Thyroid gland (tissue), 4 donors: ENCODE data around the gene STK4. TPM values are rescaled to one million over a fixed set of nuclear protein-coding genes. Genes with fewer than 3 reads are reported as not detected.

Experiments used
- DNase-seq, 2 donors: peaks; one replicate each; pipeline ENCODE4 v3.0.0-alpha.2; 2019
- H3K27ac ChIP-seq, 3 donors: fragments of 200-600 bp; sonication (generic); 1 replicate in 2 of 3; 2 replicates in 1 of 3; pipeline ENCODE4 v1.5.1; 2016 to 2019; ENCODE audit warnings: mild to moderate bottlenecking in 1 of 3, moderate library complexity in 1 of 3
- H3K27me3 ChIP-seq: fragments of 200-600 bp; sonication (generic); one replicate; pipeline ENCODE4 v1.5.1; 2019
- H3K36me3 ChIP-seq, 2 donors: fragments of 200-600 bp; sonication (generic); one replicate each; pipeline ENCODE4 v1.5.1; 2016 to 2019
- H3K4me1 ChIP-seq, 2 donors: fragments of 200-600 bp; sonication (generic); one replicate each; pipeline ENCODE4 v1.5.1; 2017 to 2019
- H3K4me3 ChIP-seq, 3 donors: fragments of 200-600 bp; sonication (generic); replicated peaks in 1 of 3; 1 replicate in 2 of 3; 2 replicates in 1 of 3; pipeline ENCODE4 v1.5.1; 2016; ENCODE audit warnings: mild to moderate bottlenecking in 1 of 3
- H3K9me3 ChIP-seq: fragments of 200-600 bp; sonication (generic); one replicate; pipeline ENCODE4 v1.5.1; 2017
- CTCF ChIP-seq, 6 experiments: fragments of 200-600 bp in 3 of 6; fragments of 450-650 bp in 3 of 6; sonication (generic) in 3 of 6; IDR thresholded peaks; one replicate each; pipeline ENCODE4 v1.5.1; 2016 to 2019; ENCODE audit warnings: antibody characterized with exemption in 6 of 6, mild to moderate bottlenecking in 2 of 6, inconsistent platforms in 1 of 6, moderate library complexity in 1 of 6
- POLR2A ChIP-seq, 2 donors: fragments of 450-650 bp; IDR thresholded peaks; one replicate each; pipeline ENCODE4 v1.6.1; 2017; ENCODE audit warnings: antibody characterized with exemption in 2 of 2, mild to moderate bottlenecking in 2 of 2, moderate library complexity in 1 of 2
- WGBS, 2 donors: methylation state at CpG; one replicate each; pipeline ENCODE4 v1.1.5; 2017; 5-methylcytosine and 5-hydroxymethylcytosine counted together
- intact Hi-C: fragments of 100-400 bp; cut with DNase I; formaldehyde crosslinking; loops from one replicate; pipeline ENCODE4 v1.15.1; 2023
- total RNA-seq, 4 donors: library from RNA; depleted of rRNA; stranded (reverse); fragments of >200 nt; gene quantifications; one replicate each; pipeline ENCODE4 v1.2.3, GENCODE V29; 2016

The STK4 gene
- total RNA-seq, 4 donors from 2014 or later, result 18.8 to 37.2 (median 29.2) TPM

DNA sequence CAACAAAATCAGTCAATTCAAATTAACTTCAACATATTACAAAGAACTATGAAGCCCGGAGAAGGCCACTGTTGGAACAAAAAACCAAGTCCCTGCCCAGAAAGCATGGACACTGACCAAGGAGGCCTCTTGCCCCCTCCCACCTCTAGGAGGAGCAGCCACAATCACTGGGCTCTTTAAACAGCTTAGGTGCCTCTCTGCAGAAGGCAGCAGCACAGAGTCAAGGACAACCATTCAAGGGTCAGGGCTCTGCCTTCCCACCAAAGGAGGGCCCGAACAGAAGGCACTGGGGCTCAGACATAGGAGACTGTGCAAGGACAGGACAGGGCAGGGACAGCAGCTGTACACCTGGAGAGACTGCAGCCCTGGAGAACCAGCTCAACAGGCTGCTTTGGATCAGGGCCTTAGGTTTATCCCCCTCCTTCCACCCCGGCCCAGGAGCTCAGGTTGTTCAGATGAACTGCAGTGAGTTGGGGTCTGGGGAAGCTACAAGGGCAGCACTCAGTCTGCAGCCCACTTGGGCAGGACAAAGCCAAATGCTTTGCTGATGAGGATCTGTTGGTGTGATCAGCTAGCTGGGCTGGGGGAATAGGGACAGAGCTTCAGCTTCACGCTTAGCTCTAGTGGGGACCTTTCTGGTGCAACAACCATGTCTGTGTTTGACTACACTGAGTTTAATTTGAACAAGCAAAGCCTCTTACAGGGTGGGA, 23.9 kb upstream of the STK4 start:
- 85 to 88% methylated on average over 2 to 3 of the region's 4 CpGs for WGBS, 2 donors
- peaks cover 50 to 52% of the 10 kb centered on the region in 2 donors for H3K36me3 ChIP-seq
- no peak for TF ChIP-seq POLR2A (IDR thresholded peaks at IDR 0.05)
- no peak for DNase-seq
- intact Hi-C loops, result no loop called here
- no peak overlapping the region for H3K4me3 ChIP-seq
- no peaks in the 10 kb centered on the region for H3K4me1 ChIP-seq
- H3K9me3 ChIP-seq, result no peaks in the 10 kb centered on the region
- no peaks in the 10 kb centered on the region for H3K27me3 ChIP-seq
- H3K27ac ChIP-seq, result no peak overlapping the region

GRCh38 chr20:44943828-44944227, 22.5 kb upstream of the STK4 start:
- intact Hi-C loops, result no loop called here
- Histone ChIP-seq H3K36me3 (peaks cover 57 to 60% of the 10 kb centered on the region in 2 donors), H3K27ac (no peak overlapping the region), H3K9me3 (no peaks in the 10 kb centered on the region), H3K4me3 (no peak overlapping the region), H3K27me3 (no peaks in the 10 kb centered on the region), H3K4me1 (no peaks in the 10 kb centered on the region)
- no peak for TF ChIP-seq POLR2A (IDR thresholded peaks at IDR 0.05)
- no peak for TF ChIP-seq CTCF (IDR thresholded peaks at IDR 0.05)
- no peak for DNase-seq
- 94 to 96% methylated on average over 4 of the region's 4 CpGs for WGBS, 2 donors

DNA sequence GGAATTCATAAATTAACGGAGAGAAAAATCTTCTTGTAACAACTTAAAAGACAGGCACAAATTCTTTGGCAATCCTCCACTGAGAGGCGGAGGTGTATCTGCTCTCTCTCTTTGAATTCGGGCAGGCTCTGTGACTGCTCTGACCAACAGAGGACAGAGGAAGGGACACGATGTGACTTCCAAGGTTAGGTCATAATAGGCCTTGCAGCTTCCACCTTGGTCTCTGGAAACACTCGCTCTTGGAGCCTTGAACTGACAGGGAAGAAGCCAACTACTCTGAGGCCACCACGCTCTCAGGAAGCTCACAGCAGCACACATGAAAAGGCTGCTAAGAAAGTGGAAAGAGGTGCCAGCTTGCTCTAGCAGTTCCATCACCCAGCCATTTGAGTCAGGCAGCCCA, 21.1 kb upstream of the STK4 start:
- intact Hi-C loops, result no loop called here
- 90 to 92% methylated on average over 6 of the region's 6 CpGs for WGBS, 2 donors
- Histone ChIP-seq H3K4me3 (no peak overlapping the region), H3K4me1 (no peaks in the 10 kb centered on the region), H3K36me3 (peaks cover 57 to 64% of the 10 kb centered on the region in 2 donors), H3K9me3 (no peaks in the 10 kb centered on the region), H3K27me3 (no peaks in the 10 kb centered on the region), H3K27ac (no peak overlapping the region)
- TF ChIP-seq CTCF (IDR thresholded peaks at IDR 0.05), result no peak
- no peak for TF ChIP-seq POLR2A (IDR thresholded peaks at IDR 0.05)
- no peak for DNase-seq

GRCh38 chr20:44946271-44946852, 19.9 kb upstream of the STK4 start:
- TF ChIP-seq POLR2A (IDR thresholded peaks at IDR 0.05) (no peak), CTCF (IDR thresholded peaks at IDR 0.05) (no peak)
- no peak overlapping the region for H3K4me3 ChIP-seq
- H3K27me3 ChIP-seq, result no peaks in the 10 kb centered on the region
- intact Hi-C loops, result no loop called here
- 93% methylated on average over 2 of the region's 2 CpGs for WGBS, 2 donors
- peaks cover 66 to 74% of the 10 kb centered on the region in 2 donors for H3K36me3 ChIP-seq
- no peaks in the 10 kb centered on the region for H3K4me1 ChIP-seq
- no peak overlapping the region for H3K27ac ChIP-seq
- DNase-seq, result no peak
- no peaks in the 10 kb centered on the region for H3K9me3 ChIP-seq

- TF ChIP-seq POLR2A (IDR thresholded peaks at IDR 0.05) (no peak), CTCF (IDR thresholded peaks at IDR 0.05) (no peak)
- Histone ChIP-seq H3K4me1 (no peaks in the 10 kb centered on the region), H3K9me3 (no peaks in the 10 kb centered on the region), H3K27ac (no peak overlapping the region), H3K4me3 (no peak overlapping the region), H3K27me3 (no peaks in the 10 kb centered on the region), H3K36me3 (peaks cover 57 to 65% of the 10 kb centered on the region in 2 donors)
- intact Hi-C loops, result no loop called here
- no peak for DNase-seq
- 90 to 92% methylated on average over 5 of the region's 5 CpGs for WGBS, 2 donors
Measured at GRCh38 chr20:44948107-44948506, 18.2 kb upstream of the STK4 start.
